Activated CD8-positive, alpha-beta T cell treated with anti-CD3 and anti-CD28 coated beads for 36 hours (primary cell): ENCODE data around the gene PIK3R1. TPM values are rescaled to one million over a fixed set of nuclear protein-coding genes. Genes with fewer than 3 reads are reported as not detected.

Experiments
- ATAC-seq: fragments of 200-7000 bp; cut with Tn5 transposase; one replicate; pipeline ENCODE4 v1.10.0; 2021; ENCODE audit warnings: mild to moderate bottlenecking, moderate library complexity
- CTCF ChIA-PET: fragments of 350-600 bp; sonication (Branson Sonifier 250); formaldehyde crosslinking; loops from one replicate; lab custom pipeline; 2021; ENCODE audit warnings: antibody characterized with exemption; lab: Charles Lee
- POLR2A ChIA-PET: fragments of 350-600 bp; sonication (Branson Sonifier 250); formaldehyde crosslinking; loops from one replicate; lab custom pipeline; 2021; ENCODE audit warnings: antibody characterized with exemption; lab: Charles Lee
- DNase-seq: peaks from one replicate; pipeline ENCODE4 v3.0.0-alpha.2; 2020
- H3K27ac Mint-ChIP-seq: one replicate; pipeline ENCODE4 v1.8.0; 2021; ENCODE audit warnings: mild to moderate bottlenecking, mixed read lengths
- H3K27me3 Mint-ChIP-seq: one replicate; pipeline ENCODE4 v1.8.0; 2021; ENCODE audit warnings: mixed read lengths
- H3K36me3 Mint-ChIP-seq: one replicate; pipeline ENCODE4 v1.8.0; 2021; ENCODE audit warnings: low read depth, mixed read lengths
- H3K4me1 Mint-ChIP-seq: one replicate; pipeline ENCODE4 v1.8.0; 2021; ENCODE audit warnings: low read depth, mixed read lengths
- H3K4me3 Mint-ChIP-seq: one replicate; pipeline ENCODE4 v1.8.0; 2021; ENCODE audit warnings: mild to moderate bottlenecking, moderate library complexity, mixed read lengths
- H3K9me3 Mint-ChIP-seq: one replicate; pipeline ENCODE4 v1.8.0; 2021; ENCODE audit warnings: mixed read lengths
- intact Hi-C: fragments of 100-400 bp; cut with micrococcal nuclease; formaldehyde crosslinking; loops from one replicate; pipeline ENCODE4 v1.10.0; 2022
- total RNA-seq, 2 experiments: library from RNA; stranded (reverse); gene quantifications; one replicate each; pipeline ENCODE4 v1.2.3, GENCODE V29; 2021
- TF ChIP-seq, protein P1 (sequence below): fragments of 200-600 bp; IDR thresholded peaks from one replicate; pipeline ENCODE4 v1.8.0; 2022; ENCODE audit warnings: antibody characterized with exemption, mild to moderate bottlenecking

The PIK3R1 gene
- total RNA-seq, 2 experiments from 2014 or later = 55.4 to 57.6 TPM

GRCh38 chr5:68270399-68270975, 54.9 kb downstream of the PIK3R1 start:
- DNase-seq (no peak), ATAC-seq (no peak)
- POLR2A ChIA-PET = interaction anchor here (0.8 to 1.5 kb wide), 2 partner anchors 55 to 991 kb away, joined by 3 to 5 read pairs; partner anchors contain the start of gene PIK3R1
- Mint-ChIP-seq H3K4me1 (peaks cover 87% of the 10 kb centered on the region), H3K9me3 (no peaks in the 10 kb centered on the region), H3K4me3 (no peak overlapping the region), H3K36me3 (peaks cover 19% of the 10 kb centered on the region), H3K27ac (peak overlapping the region; percentile 19), H3K27me3 (no peaks in the 10 kb centered on the region)
- intact Hi-C loops = no loop called here
- TF ChIP-seq, protein P1, sequence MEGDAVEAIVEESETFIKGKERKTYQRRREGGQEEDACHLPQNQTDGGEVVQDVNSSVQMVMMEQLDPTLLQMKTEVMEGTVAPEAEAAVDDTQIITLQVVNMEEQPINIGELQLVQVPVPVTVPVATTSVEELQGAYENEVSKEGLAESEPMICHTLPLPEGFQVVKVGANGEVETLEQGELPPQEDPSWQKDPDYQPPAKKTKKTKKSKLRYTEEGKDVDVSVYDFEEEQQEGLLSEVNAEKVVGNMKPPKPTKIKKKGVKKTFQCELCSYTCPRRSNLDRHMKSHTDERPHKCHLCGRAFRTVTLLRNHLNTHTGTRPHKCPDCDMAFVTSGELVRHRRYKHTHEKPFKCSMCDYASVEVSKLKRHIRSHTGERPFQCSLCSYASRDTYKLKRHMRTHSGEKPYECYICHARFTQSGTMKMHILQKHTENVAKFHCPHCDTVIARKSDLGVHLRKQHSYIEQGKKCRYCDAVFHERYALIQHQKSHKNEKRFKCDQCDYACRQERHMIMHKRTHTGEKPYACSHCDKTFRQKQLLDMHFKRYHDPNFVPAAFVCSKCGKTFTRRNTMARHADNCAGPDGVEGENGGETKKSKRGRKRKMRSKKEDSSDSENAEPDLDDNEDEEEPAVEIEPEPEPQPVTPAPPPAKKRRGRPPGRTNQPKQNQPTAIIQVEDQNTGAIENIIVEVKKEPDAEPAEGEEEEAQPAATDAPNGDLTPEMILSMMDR = no peak
- CTCF ChIA-PET = interaction anchor here (0.9 to 4.4 kb wide), 12 partner anchors 9 to 194 kb away, joined by 3 to 35 read pairs (median 4); partner anchors contain the start of gene PIK3R1

DNA sequence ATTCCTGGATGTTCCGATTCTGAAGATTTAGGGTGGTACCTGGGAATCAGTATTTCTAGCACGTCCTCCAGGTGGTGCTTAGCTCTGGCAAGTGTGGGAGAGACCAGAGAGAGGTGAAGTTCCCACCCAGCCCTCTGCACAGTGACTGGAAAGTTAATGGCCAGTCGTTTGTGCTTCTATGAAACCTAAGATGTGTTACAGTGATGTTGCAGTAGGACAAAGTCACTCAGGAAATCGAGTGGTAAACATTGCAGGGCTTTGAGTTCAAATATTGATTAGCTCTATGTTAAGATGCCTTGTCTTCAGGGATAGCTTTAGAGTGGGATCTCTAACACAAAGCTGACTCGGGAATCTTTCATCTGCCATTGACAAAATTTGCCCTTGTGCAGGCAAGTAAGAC, 55.6 kb downstream of the PIK3R1 start:
- ChIA-PET CTCF (interaction anchor here (0.9 to 4.4 kb wide), 14 partner anchors 9 to 1025 kb away, joined by 3 to 35 read pairs (median 3); partner anchors contain the start of gene PIK3R1), POLR2A (interaction anchor here (1.5 kb wide), 1 partner anchor 56 kb away, joined by 5 read pairs; the partner anchor contains the start of gene PIK3R1)
- Mint-ChIP-seq H3K27me3 (no peaks in the 10 kb centered on the region), H3K9me3 (no peaks in the 10 kb centered on the region), H3K27ac (no peak overlapping the region), H3K36me3 (peaks cover 25% of the 10 kb centered on the region), H3K4me3 (no peak overlapping the region), H3K4me1 (peaks cover 87% of the 10 kb centered on the region)
- intact Hi-C loops = no loop called here
- TF ChIP-seq, protein P1 = no peak
- ATAC-seq (no peak), DNase-seq (no peak)

GRCh38 chr5:68272289-68272688, 56.7 kb downstream of the PIK3R1 start:
- TF ChIP-seq, protein P1 = peak; percentile 67
- intact Hi-C loops = no loop called here
- Mint-ChIP-seq H3K4me1 (peaks cover 85% of the 10 kb centered on the region), H3K36me3 (peaks cover 35% of the 10 kb centered on the region), H3K27ac (no peak overlapping the region), H3K27me3 (no peaks in the 10 kb centered on the region), H3K4me3 (no peak overlapping the region), H3K9me3 (no peaks in the 10 kb centered on the region)
- POLR2A ChIA-PET = interaction anchor here (1.1 to 1.2 kb wide), 2 partner anchors 13 to 56 kb away, joined by 3 to 4 read pairs; no protein-coding TSS in a partner anchor
- no peak for ATAC-seq
- DNase-seq = no peak
- CTCF ChIA-PET = interaction anchor here (0.9 to 4.4 kb wide), 14 partner anchors 9 to 1105 kb away, joined by 3 to 35 read pairs (median 4); no protein-coding TSS in a partner anchor

DNA sequence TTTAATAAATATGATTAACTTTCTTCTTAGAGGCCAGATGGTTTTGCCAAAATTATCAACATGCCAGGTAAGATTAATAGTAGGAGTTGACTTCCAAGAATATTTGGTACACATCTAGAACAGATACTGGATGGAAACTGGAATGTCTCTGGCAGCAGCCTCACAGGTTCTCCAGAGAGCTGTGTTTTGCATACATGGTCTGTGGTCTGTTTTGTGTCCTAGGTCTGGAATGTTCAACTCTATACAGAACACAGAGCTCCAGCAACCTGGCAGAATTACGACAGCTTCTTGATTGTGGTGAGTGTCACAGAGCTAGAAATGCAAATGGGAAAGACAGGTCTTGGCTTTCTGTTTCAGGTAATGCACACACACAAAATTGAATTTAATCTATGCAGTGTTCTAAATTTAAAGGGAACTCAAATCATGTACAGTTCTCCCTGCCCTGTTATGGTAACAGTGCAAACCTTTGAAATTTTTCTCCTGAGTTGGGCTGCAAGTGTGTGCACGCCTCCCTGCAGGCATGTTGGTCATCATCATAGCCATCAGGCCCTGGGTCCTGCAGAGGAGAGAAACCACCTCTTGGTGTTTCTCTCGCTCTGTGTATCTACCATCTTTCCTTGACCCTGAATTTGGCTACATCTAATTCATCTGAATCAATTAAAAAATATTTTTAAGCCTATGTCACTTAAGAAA, 58.3 kb downstream of the PIK3R1 start:
- peak overlapping the region; percentile 91 for H3K27ac Mint-ChIP-seq
- peaks cover 83% of the 10 kb centered on the region for H3K4me1 Mint-ChIP-seq
- H3K36me3 Mint-ChIP-seq = peaks cover 47% of the 10 kb centered on the region
- intact Hi-C loops = no loop called here
- ChIA-PET POLR2A (no interaction called here), CTCF (interaction anchor here (2.9 to 4.4 kb wide), 3 partner anchors 13 to 22 kb away, joined by 12 to 35 read pairs (median 34); no protein-coding TSS in a partner anchor)
- H3K27me3 Mint-ChIP-seq = no peaks in the 10 kb centered on the region
- H3K4me3 Mint-ChIP-seq = no peak overlapping the region
- TF ChIP-seq, protein P1 = no peak
- H3K9me3 Mint-ChIP-seq = no peaks in the 10 kb centered on the region
- no peak for ATAC-seq
- no peak for DNase-seq
